B cell (primary cell): ENCODE measurements around the gene CBX2. TPM values are rescaled to one million over a fixed set of nuclear protein-coding genes. Genes with fewer than 3 reads are reported as not detected.

Experiments used
- ATAC-seq: fragments of 200-7000 bp; cut with Tn5 transposase; one replicate; pipeline ENCODE4 v1.10.0; 2021; ENCODE audit warnings: low read depth, mild to moderate bottlenecking, moderate number of reproducible peaks, moderate library complexity
- CTCF ChIA-PET: fragments of 350-600 bp; sonication (Branson Sonifier 250); formaldehyde crosslinking; loops from one replicate; lab custom pipeline; 2021; ENCODE audit warnings: antibody characterized with exemption, inconsistent platforms; lab: Charles Lee
- POLR2A ChIA-PET: fragments of 350-600 bp; sonication (Branson Sonifier 250); formaldehyde crosslinking; loops from one replicate; lab custom pipeline; 2021; ENCODE audit warnings: antibody characterized with exemption; lab: Charles Lee
- DNase-seq: peaks from one replicate; pipeline ENCODE4 v3.0.0; 2013
- H2AFZ ChIP-seq: 2 replicates; pipeline ENCODE4 v1.6.1; 2012; ENCODE audit warnings: mild to moderate bottlenecking, low read depth, low read length; ENCODE audit not compliant: insufficient read depth, poor library complexity, severe bottlenecking
- H3K27ac ChIP-seq, 2 donors: 1 replicate in 1 of 2; 2 replicates in 1 of 2; pipeline ENCODE4 v1.5.1; 2012 to 2013; ENCODE audit warnings: low read length in 2 of 2, mild to moderate bottlenecking in 2 of 2, moderate library complexity in 1 of 2
- H3K27me3 ChIP-seq, 4 experiments: fragments of 200-600 bp in 1 of 4; sonication (generic) in 1 of 4; replicated peaks in 1 of 4; 1 replicate in 2 of 4; 2 replicates in 2 of 4; pipeline versions ENCODE4 v1.6.1 to v1.7.0; 2013 to 2016; ENCODE audit warnings: low read length in 3 of 4, mild to moderate bottlenecking in 2 of 4, mixed read lengths in 1 of 4, moderate library complexity in 1 of 4; ENCODE audit not compliant: insufficient read depth in 4 of 4, control insufficient read depth in 3 of 4; ENCODE audit errors: control extremely low read depth in 1 of 4
- H3K36me3 ChIP-seq, 2 experiments: replicated peaks in 1 of 2; 1 replicate in 1 of 2; 2 replicates in 1 of 2; pipeline versions ENCODE4 v1.6.1 to v1.7.1; 2013; ENCODE audit warnings: low read length in 1 of 2; ENCODE audit not compliant: insufficient read depth in 2 of 2, control insufficient read depth in 1 of 2; ENCODE audit errors: control extremely low read depth in 1 of 2, extremely low read depth in 1 of 2
- H3K4me1 ChIP-seq, 2 donors: fragments of 200-600 bp in 1 of 2; sonication (generic) in 1 of 2; 1 replicate in 1 of 2; 2 replicates in 1 of 2; pipeline versions ENCODE4 v1.5.1 to v1.6.1; 2013 to 2017; ENCODE audit warnings: low read length in 2 of 2; ENCODE audit not compliant: control insufficient read depth in 2 of 2, insufficient read depth in 2 of 2
- H3K4me2 ChIP-seq: replicated peaks from 2 replicates; pipeline ENCODE3; 2012; ENCODE audit warnings: mild to moderate bottlenecking, low read depth, low read length; ENCODE audit not compliant: poor library complexity, severe bottlenecking
- H3K4me3 ChIP-seq, 5 experiments: fragments of 200-600 bp in 1 of 5; sonication (generic) in 1 of 5; 1 replicate in 3 of 5; 2 replicates in 2 of 5; pipeline versions ENCODE4 v1.5.1 to v1.7.0; 2011 to 2016; ENCODE audit warnings: low read length in 4 of 5, mild to moderate bottlenecking in 4 of 5, low read depth in 2 of 5, control low read depth in 1 of 5, moderate library complexity in 1 of 5; ENCODE audit not compliant: insufficient read depth in 1 of 5; ENCODE audit errors: control extremely low read depth in 1 of 5, extremely low read depth in 1 of 5
- H3K79me2 ChIP-seq: fragments of 200-600 bp; sonication (generic); one replicate; pipeline ENCODE4 v1.6.0; 2016; ENCODE audit warnings: low read length; ENCODE audit not compliant: control insufficient read depth, insufficient read depth
- H3K9ac ChIP-seq: fragments of 200-600 bp; sonication (generic); 2 replicates; pipeline ENCODE4 v1.6.1; 2017; ENCODE audit warnings: mild to moderate bottlenecking, low read length, moderate library complexity
- H3K9me3 ChIP-seq, 3 donors: one replicate each; pipeline versions ENCODE4 v1.6.1 to v1.7.1; 2013; ENCODE audit warnings: low read length in 2 of 3; ENCODE audit not compliant: control insufficient read depth in 2 of 3, insufficient read depth in 1 of 3; ENCODE audit errors: control extremely low read depth in 1 of 3
- H4K20me1 ChIP-seq: 2 replicates; pipeline ENCODE4 v1.6.0; 2012; ENCODE audit warnings: mild to moderate bottlenecking, low read length; ENCODE audit not compliant: insufficient read depth, control insufficient read depth, poor library complexity, severe bottlenecking
- H3K27ac Mint-ChIP-seq: one replicate; pipeline ENCODE4 v1.8.0; 2021; ENCODE audit warnings: mixed read lengths
- H3K27me3 Mint-ChIP-seq: one replicate; pipeline ENCODE4 v1.8.0; 2021; ENCODE audit warnings: mixed read lengths
- H3K4me1 Mint-ChIP-seq: one replicate; pipeline ENCODE4 v1.8.0; 2021; ENCODE audit warnings: mixed read lengths
- H3K4me3 Mint-ChIP-seq: one replicate; pipeline ENCODE4 v1.8.0; 2021; ENCODE audit warnings: mixed read lengths
- H3K9me3 Mint-ChIP-seq: one replicate; pipeline ENCODE4 v1.8.0; 2022; ENCODE audit warnings: mixed read lengths; ENCODE audit not compliant: insufficient read depth
- CTCF ChIP-seq: fragments of 200-600 bp; IDR thresholded peaks from one replicate; pipeline ENCODE4 v1.8.0; 2022; ENCODE audit warnings: antibody characterized with exemption, mild to moderate bottlenecking
- EZH2 ChIP-seq: IDR thresholded peaks from 2 replicates; pipeline ENCODE4 v1.6.1; 2012; ENCODE audit warnings: borderline replicate concordance, low read depth, mild to moderate bottlenecking, moderate library complexity, low read length; ENCODE audit not compliant: insufficient read depth, poor library complexity, severe bottlenecking
- WGBS: methylation state at CpG from one replicate; pipeline ENCODE4 v1.1.5; 2013; ENCODE audit warnings: missing lambda C conversion rate; ENCODE audit not compliant: insufficient coverage; 5-methylcytosine and 5-hydroxymethylcytosine counted together
- intact Hi-C: fragments of 100-400 bp; cut with micrococcal nuclease; formaldehyde crosslinking; loops from one replicate; pipeline ENCODE4 v1.10.0; 2022
- polyA plus RNA-seq: library from polyadenylated mRNA; depleted of rRNA; stranded (reverse); fragments of >200 nt; gene quantifications from 2 replicates; pipeline ENCODE4 v1.2.3, GENCODE V29; 2012
- total RNA-seq, 2 donors: library from RNA; stranded (reverse); fragments of 120-200 nt in 1 of 2; gene quantifications; 1 replicate in 1 of 2; 2 replicates in 1 of 2; pipeline versions ENCODE4 v1.2.3 to v1.2.4, GENCODE V29; 2013 to 2022

The CBX2 gene
- total and polyA plus RNA-seq, 2 donors (not counting 1 experiment from before 2014, with no cell fraction given): 0.10 to 0.47 TPM

- peak overlapping the region; percentile 23 for H3K9ac ChIP-seq
- TF ChIP-seq EZH2 (no peak), CTCF (no peak)
- H3K4me2 ChIP-seq: peak overlapping the region; percentile 80
- no peaks in the 10 kb centered on the region for H3K36me3 ChIP-seq
- ChIA-PET CTCF (interaction anchor here (1.9 to 3.2 kb wide), 2 partner anchors 37 to 61 kb away, joined by 4 to 13 read pairs; partner anchors contain the start of gene CBX4), POLR2A (interaction anchor here (1.2 kb wide), 1 partner anchor 36 kb away, joined by 4 read pairs; the partner anchor contains the start of gene CBX4)
- H3K27me3 ChIP-seq: peaks cover 0 to 98% (median 83%) of the 10 kb centered on the region in 4 experiments
- H3K4me1 ChIP-seq: peaks cover 63 to 93% of the 10 kb centered on the region in 2 donors
- peaks cover 39% of the 10 kb centered on the region for H3K4me1 Mint-ChIP-seq
- H3K4me3 ChIP-seq: no peak overlapping the region
- peak overlapping the region; percentile 79 for H3K27ac Mint-ChIP-seq
- peaks cover 61% of the 10 kb centered on the region for H3K27me3 Mint-ChIP-seq
- peaks cover 0 to 99% (median 33%) of the 10 kb centered on the region in 3 donors for H3K9me3 ChIP-seq
- ATAC-seq (no peak), DNase-seq (peak; percentile 27)
- H2AFZ ChIP-seq: no peak overlapping the region
- intact Hi-C loops: no loop called here
- no peaks in the 10 kb centered on the region for H3K79me2 ChIP-seq
- no peak overlapping the region for H3K27ac ChIP-seq
- H3K9me3 Mint-ChIP-seq: peaks cover 3% of the 10 kb centered on the region
- H4K20me1 ChIP-seq: peaks cover 54% of the 10 kb centered on the region
- WGBS: 12% methylated on average over 43 of the region's 57 CpGs
- H3K4me3 Mint-ChIP-seq: no peak overlapping the region
These were observed 24.9 kb downstream of the CBX2 start for GRCh38 chr17:79802736-79803420.
